Activated CD8-positive, alpha-beta memory T cell treated with anti-CD3 and anti-CD28 coated beads, Interleukin-2, amount 50 U/mL, for 24 hours (primary cell): Measurements from ENCODE around the gene TUBB2A.
"Not testable (repeated sequence)": the region's sequence is repeated elsewhere in the genome, so short reads cannot be mapped to it uniquely, and the experiment has no call there.

Source experiments
- DNase-seq: peaks from one replicate; pipeline ENCODE4 v3.0.0-alpha.2; 2020; ENCODE audit errors: extremely low read depth

TUBB2A gene

GRCh38 chr6:3155416-3155815 is 1.9 kb downstream of the TUBB2A start:
- not testable (repeated sequence) for DNase-seq

DNA sequence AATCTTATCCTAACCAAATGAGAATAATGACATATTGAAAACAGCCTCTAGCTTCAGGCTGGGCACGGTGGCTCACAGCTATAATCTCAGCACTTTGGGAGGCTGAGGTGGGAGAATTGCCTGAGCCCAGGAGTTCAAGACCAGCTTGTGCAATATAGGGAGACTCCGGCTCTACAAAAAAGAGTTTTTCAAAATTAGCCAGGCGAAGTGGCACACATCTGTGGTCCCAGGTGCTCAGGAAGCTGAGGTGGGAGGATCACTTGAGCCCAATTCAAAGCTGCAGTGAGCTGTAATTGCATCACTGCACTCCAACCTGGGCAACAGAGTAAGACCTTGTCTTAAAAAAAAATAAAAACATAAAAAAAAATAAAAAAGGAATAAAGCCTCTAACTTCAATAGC is 4.7 kb downstream of the TUBB2A start:
- DNase-seq, result no peak

DNA sequence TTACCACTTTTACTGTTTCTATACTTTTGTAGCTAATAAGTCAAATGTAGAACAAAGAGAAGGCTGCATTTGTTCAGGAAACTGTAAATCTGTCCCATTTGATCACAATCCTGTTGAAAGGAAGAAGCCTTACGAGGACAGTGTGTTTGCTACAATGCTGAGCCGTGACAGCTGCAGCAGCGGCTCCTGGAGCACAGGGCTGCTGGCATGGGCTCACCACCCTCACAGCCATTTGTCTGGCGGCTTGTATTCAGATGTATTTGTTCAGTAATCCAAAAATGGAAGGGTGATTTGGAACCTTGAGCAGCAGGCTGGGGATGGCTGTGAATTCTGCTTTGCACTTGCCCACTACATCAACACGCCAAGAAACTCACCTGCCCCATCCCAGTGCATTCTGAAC is 5.7 kb downstream of the TUBB2A start:
- no peak for DNase-seq

- no peak for DNase-seq
These were observed 9.2 kb downstream of the TUBB2A start for GRCh38 chr6:3147914-3148757.

DNA sequence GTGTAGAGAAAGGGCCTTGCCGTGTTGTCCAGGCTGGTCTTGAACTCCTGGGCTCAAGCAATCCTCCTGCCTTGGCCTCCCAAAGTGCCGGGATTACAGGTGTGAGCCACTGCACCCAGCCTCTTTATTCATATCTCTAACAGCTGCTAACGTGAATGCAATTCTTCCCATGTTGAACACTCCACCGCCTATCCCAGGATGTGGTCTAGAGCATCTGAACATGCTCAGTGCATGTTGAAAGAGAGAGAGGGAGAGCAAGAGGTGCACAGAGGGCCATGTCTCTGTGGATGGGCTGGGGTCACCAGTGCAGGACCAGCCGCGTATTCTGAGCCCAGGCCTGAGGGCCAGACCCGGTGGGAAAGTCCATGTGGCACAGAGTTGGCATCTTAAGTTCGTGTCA is 12.8 kb downstream of the TUBB2A start:
- DNase-seq, result no peak

DNA sequence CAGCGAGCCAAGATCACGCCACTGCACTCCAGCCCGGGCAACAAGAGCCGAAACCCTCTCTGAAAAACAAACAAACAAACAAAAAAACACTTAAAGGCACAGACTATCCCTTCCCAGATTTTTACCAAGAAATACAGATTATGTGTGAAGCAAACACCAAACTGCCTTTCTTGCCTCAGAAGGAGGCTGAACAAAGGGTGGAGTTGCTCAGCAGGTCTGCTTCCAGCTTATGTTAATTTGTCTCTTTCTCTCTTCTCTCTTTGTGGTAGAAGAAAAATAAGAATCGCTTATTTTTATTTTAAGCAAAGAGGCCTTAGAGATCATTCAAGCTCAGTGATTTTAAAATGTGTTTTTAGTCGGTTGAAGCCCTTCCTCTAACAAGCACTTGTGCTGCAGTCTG is 14.2 kb downstream of the TUBB2A start:
- no peak for DNase-seq

DNA sequence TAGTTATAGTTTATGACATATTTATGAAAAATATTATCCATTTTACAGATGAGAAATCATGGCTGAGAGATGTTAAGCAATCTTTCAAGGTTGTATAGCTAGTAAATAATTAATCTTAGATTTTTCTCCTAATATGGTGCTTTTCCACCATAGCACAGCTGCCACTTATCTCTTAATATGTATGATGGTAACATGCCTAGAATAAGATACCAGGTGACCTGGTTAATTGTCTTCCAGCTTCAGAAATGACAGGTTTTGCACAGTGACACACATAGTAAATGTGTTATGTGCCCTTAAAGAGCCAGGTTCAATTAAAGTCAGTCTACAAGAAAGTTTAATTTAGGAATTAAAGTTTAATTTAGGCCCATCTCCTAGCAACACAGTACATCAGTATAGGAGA is 14.8 kb downstream of the TUBB2A start:
- DNase-seq, result no peak

- DNase-seq, result no peak
These were observed 17.1 kb downstream of the TUBB2A start for GRCh38 chr6:3140201-3140600.

GRCh38 chr6:3139090-3139903 is 18.0 kb downstream of the TUBB2A start:
- no peak for DNase-seq

GRCh38 chr6:3138341-3138740 is 19.0 kb downstream of the TUBB2A start:
- DNase-seq, result no peak

- not testable (repeated sequence) for DNase-seq
These were observed 19.5 kb downstream of the TUBB2A start for GRCh38 chr6:3137873-3138272.

- DNase-seq, result no peak
These were observed 20.1 kb downstream of the TUBB2A start for GRCh38 chr6:3137057-3137777.

DNA sequence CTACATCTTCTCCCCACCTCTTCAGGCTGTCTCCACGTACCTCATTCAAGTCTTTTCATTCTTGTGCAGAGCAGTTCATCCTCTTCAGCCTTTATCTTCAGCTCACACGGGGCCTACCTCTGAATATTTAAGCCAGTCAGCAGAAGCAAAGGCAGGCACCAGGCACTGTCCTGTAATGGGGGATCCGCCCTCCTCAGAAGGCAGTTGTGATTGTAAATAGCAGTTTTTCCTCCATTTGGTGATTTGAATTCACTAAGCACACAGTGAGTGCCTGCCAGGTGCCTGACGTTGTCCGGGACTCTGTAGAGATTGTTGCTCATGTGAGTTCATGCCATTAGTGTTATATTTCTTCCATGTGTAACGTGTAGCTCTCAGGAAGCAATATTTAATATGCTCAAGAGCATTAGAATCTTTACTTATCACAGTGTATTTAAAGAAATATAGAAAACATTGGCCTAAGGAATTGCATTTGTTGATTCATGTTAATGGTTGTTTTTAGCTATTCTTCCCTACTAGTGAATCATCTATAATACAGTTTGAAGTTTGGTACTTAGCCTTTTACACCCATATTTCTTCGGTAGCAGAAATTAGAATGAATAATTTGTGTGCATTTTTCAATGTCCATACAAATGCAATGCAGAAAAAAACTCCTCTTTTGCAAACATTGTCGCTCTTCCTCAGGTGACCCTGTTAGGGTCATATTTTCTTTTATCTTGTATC is 20.9 kb downstream of the TUBB2A start:
- DNase-seq, result no peak

DNA sequence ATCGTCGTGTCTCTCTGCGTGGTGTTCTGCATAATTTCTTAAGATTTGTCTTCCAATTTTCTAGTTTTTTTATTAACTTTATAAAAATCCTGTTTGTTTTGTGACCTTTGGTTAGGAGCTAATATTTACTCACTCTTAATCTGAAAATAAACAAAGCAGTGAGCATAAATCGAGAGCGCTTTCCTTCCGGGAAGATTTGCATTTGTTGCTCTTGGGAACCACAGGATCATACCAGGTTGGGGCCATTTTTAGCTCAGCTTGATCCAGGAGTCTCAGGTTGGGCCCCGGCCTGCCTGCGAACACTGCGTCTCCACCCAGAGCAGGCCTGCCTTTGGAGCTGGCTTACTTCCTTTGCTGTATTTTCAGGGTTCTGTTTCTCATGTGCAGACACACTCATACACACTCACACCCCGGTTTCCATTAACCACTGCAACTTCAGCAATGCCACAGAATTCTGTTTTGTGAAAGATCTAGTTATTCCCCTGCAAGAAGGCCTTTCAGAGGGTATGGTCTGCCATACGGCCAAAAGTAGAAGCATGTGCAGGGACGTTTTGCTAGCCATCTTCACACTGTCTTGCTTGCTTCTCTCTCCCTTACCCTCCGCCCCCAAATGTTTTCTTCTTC is 21.6 kb downstream of the TUBB2A start:
- no peak for DNase-seq

DNA sequence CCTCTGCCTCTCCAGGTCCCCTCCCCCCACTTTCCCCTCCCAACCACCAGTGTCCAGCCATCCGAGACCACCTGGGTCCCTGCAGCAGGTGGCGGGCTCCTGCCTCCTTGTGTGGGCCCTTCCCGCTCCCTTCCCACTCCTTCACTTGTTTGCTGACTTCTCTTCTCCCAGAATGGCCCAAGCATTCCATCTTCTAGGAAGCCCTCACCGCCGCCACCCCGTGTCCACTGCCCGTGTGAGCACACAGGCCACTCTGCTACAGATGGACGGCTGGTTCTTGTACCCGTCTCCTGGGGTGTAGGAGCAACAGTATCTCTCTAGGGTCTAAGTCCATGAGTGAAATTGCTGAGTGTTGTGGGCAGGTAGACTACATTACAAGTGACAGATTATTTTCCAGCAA is 23.8 kb downstream of the TUBB2A start:
- no peak for DNase-seq

- DNase-seq, result no peak
These were observed 25.6 kb downstream of the TUBB2A start for GRCh38 chr6:3131695-3132094.

DNA sequence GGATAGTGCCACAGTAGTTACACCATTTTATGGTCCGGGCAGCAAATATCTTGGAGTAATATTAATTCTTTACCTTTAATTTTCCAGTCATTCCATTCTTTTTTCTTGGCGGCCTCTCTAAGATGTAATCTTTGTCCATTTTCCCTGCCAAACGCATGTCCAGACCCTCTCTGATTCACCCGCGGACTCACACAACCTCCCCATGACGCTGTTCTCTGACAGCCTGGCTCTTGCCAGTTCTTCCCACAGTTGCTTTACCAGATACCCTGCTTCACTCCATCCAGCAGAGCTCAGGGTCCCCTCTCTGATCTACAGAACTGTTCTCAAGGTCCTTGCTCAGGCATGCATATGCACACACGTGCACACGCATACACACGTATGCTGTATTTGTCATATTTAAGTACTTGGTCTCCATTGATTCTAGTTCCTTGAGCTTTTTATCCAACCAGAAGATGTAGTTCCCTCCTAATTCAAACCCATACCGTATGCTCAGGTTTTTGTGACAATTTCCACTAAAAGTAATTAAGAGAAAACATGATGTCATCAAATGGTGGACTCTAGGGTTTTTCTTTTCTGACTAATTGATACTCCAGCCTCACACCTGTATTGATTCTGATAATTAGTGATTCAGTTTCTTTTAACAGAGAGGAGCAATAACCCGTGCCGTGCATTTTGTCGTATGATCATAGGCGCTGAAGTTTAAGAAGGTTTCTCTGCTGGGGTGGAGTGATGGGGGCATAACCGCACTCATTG is 28.8 kb downstream of the TUBB2A start:
- DNase-seq, result no peak

GRCh38 chr6:3125815-3126214 is 31.5 kb downstream of the TUBB2A start:
- DNase-seq, result no peak

DNA sequence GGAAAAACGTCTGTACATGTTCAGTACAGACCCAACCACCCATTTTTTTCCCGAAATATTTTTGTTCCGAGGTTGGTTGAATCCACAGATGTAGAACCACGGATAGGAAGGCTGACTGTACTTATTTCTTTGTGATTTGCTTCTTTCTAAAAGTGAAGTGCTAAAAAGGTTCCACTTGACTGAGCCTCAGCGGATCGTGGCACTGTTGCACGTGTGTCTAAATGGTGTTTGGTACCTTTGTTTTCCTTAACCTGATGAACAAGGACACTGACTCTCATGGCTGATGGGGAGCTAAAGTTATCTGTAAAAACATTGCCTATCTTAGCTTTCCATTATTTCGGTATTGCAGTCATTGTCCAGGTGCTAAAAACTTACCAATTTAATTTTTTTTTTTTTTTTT is 32.7 kb downstream of the TUBB2A start:
- DNase-seq, result no peak

- no peak for DNase-seq
These were observed 34.5 kb downstream of the TUBB2A start for GRCh38 chr6:3122823-3123182.

- no peak for DNase-seq
These were observed 36.6 kb downstream of the TUBB2A start for GRCh38 chr6:3120765-3121089.
